Measurements from ENCODE around the gene PTGR1. TPM values are rescaled to one million over a fixed set of nuclear protein-coding genes. Genes with fewer than 3 reads are reported as not detected.

Gene PTGR1
- total and polyA plus RNA-seq, 2 experiments from 2014 or later, result 19.1 to 24.7 TPM

- peaks cover 40% of the 10 kb centered on the region for H3K9me3 Mint-ChIP-seq
- Histone ChIP-seq H3K4me2 (no peak overlapping the region), H3K9me2 (ENCODE audit: insufficient read depth) (0 out of 2 replicates have a peak, but pooled peaks cover 3% of the 10 kb centered on the region), H3K27me3 (ENCODE audit: insufficient read depth) (no peaks in the 10 kb centered on the region), H3K79me2 (replicated peaks; ENCODE audit: insufficient read depth) (no peaks in the 10 kb centered on the region), H3K4me3 (no peak overlapping the region), H4K20me1 (replicated peaks; ENCODE audit: insufficient read depth) (no peaks in the 10 kb centered on the region), H3K4me1 (ENCODE audit: insufficient read depth) (no peaks in the 10 kb centered on the region), H3F3A (replicated peaks; ENCODE audit: low read depth) (no peaks in the 10 kb centered on the region), H2AFZ (no peak overlapping the region), H3K27ac (ENCODE audit: low read depth) (no peak overlapping the region), H3K36me3 (ENCODE audit: insufficient read depth) (no peaks in the 10 kb centered on the region; the same call in 1 of the 2 replicates)
- peaks cover 75% of the 10 kb centered on the region for H3K36me3 Mint-ChIP-seq (ENCODE audit: low read depth)
- H3K4me3 Mint-ChIP-seq, result no peak overlapping the region
- H3K4me1 Mint-ChIP-seq, result no peaks in the 10 kb centered on the region
- H3K27ac Mint-ChIP-seq, result no peak overlapping the region; the same call in 1 of the 2 replicates
- ATAC-seq (no peak), DNase-seq (ENCODE audit: low spot score) (no peak)
- peaks cover 5% of the 10 kb centered on the region for H3K27me3 Mint-ChIP-seq (ENCODE audit: insufficient read depth, low read depth, poor library complexity)
- TF ChIP-seq ZNF114 (CRISPR knock-in tag; IDR thresholded peaks at IDR 0.05) (no peak), EZH2 (IDR thresholded peaks at IDR 0.05; ENCODE audit: low read depth, unreplicated experiment) (no peak), STAT1 (IDR thresholded peaks at IDR 0.05; ENCODE audit: unreplicated experiment) (no peak), CREB1 (CRISPR knock-in tag; IDR thresholded peaks at IDR 0.05; ENCODE audit: low read depth) (no peak), ZNF331 (CRISPR knock-in tag; IDR thresholded peaks at IDR 0.05; ENCODE audit: low read depth) (no peak), CTCF (conservative IDR thresholded peaks at IDR 0.05; ENCODE audit: low read depth in 2 of 2) (no peak), ZNF462 (CRISPR knock-in tag; IDR thresholded peaks at IDR 0.05) (no peak), NANOG (IDR thresholded peaks at IDR 0.05; ENCODE audit: borderline replicate concordance) (no peak), EZH2phosphoT487 (IDR thresholded peaks at IDR 0.05; ENCODE audit: unreplicated experiment) (no peak), POLR2AphosphoS5 (IDR thresholded peaks at IDR 0.05; ENCODE audit: low read depth) (no peak), JUNB (IDR thresholded peaks at IDR 0.05; ENCODE audit: unreplicated experiment) (no peak), REST (IDR thresholded peaks at IDR 0.05; ENCODE audit: unreplicated experiment) (no peak), ETS1 (IDR thresholded peaks at IDR 0.05) (no peak)
Observed at GRCh38 chr9:111559000-111559610, 40.3 kb downstream of the PTGR1 start.

All from GM23338 (cell line).